ENCODE data around the gene TMEM184C.
A peak's percentile ranks its signal among the peaks of the same experiment; 100 is the strongest.

The TMEM184C gene

GRCh38 chr4:147617173-147617840, at the start of gene TMEM184C:
Gene TMEM184C (plus strand): TSS chr4:147617397. CDS start chr4:147617957, 560 bp downstream.
- peak within 1 kb of the TSS; percentile 90 for H3K27ac ChIP-seq
- no peaks in the 10 kb centered on the region for H3K9me3 ChIP-seq
- peaks cover 4% of the 10 kb centered on the region for H3K36me3 ChIP-seq
- peaks cover 35% of the 10 kb centered on the region for H3K27me3 ChIP-seq
- peak; percentile 50 for TF ChIP-seq CTCF (IDR thresholded peaks at IDR 0.05)
- peaks cover 17 to 18% of the 10 kb centered on the region in 2 experiments for H3K4me1 ChIP-seq (ENCODE audit: control insufficient read depth in 1 of 2, insufficient read depth in 1 of 2, low read depth in 1 of 2, low read length in 1 of 2)
- peak within 1 kb of the TSS; percentile 84 to 91 for H3K4me3 ChIP-seq (ENCODE audit: low read depth in 1 of 2, low read length in 1 of 2)

GRCh38 chr4:147570616-147571015, 46.6 kb upstream of the TMEM184C start:
- no peak for TF ChIP-seq CTCF (IDR thresholded peaks at IDR 0.05)
- H3K9me3 ChIP-seq = no peaks in the 10 kb centered on the region
- no peak overlapping the region for H3K27ac ChIP-seq
- no peaks in the 10 kb centered on the region for H3K4me1 ChIP-seq (ENCODE audit: control insufficient read depth in 1 of 2, insufficient read depth in 1 of 2, low read depth in 1 of 2, low read length in 1 of 2)
- H3K27me3 ChIP-seq = no peaks in the 10 kb centered on the region
- no peak overlapping the region for H3K4me3 ChIP-seq (ENCODE audit: low read depth in 1 of 2, low read length in 1 of 2)
- H3K36me3 ChIP-seq = no peaks in the 10 kb centered on the region

GRCh38 chr4:147571036-147571770, 46.0 kb upstream of the TMEM184C start:
- H3K9me3 ChIP-seq = no peaks in the 10 kb centered on the region
- no peaks in the 10 kb centered on the region for H3K27me3 ChIP-seq
- no peak for TF ChIP-seq CTCF (IDR thresholded peaks at IDR 0.05)
- no peaks in the 10 kb centered on the region for H3K36me3 ChIP-seq
- no peak overlapping the region for H3K27ac ChIP-seq
- H3K4me1 ChIP-seq (ENCODE audit: control insufficient read depth in 1 of 2, insufficient read depth in 1 of 2, low read depth in 1 of 2, low read length in 1 of 2) = no peaks in the 10 kb centered on the region
- H3K4me3 ChIP-seq (ENCODE audit: low read depth in 1 of 2, low read length in 1 of 2) = no peak overlapping the region

- no peak overlapping the region for H3K4me3 ChIP-seq (ENCODE audit: low read depth in 1 of 2, low read length in 1 of 2)
- TF ChIP-seq CTCF (IDR thresholded peaks at IDR 0.05) = no peak
- H3K4me1 ChIP-seq (ENCODE audit: control insufficient read depth in 1 of 2, insufficient read depth in 1 of 2, low read depth in 1 of 2, low read length in 1 of 2) = no peaks in the 10 kb centered on the region
- no peaks in the 10 kb centered on the region for H3K27me3 ChIP-seq
- no peaks in the 10 kb centered on the region for H3K36me3 ChIP-seq
- H3K9me3 ChIP-seq = no peaks in the 10 kb centered on the region
- no peak overlapping the region for H3K27ac ChIP-seq
Measured at GRCh38 chr4:147576084-147576483, 41.1 kb upstream of the TMEM184C start.

GRCh38 chr4:147578051-147578476, 39.1 kb upstream of the TMEM184C start:
- Histone ChIP-seq H3K27me3 (no peaks in the 10 kb centered on the region), H3K9me3 (no peaks in the 10 kb centered on the region), H3K4me3 (ENCODE audit: low read depth in 1 of 2, low read length in 1 of 2) (no peak overlapping the region), H3K36me3 (no peaks in the 10 kb centered on the region), H3K4me1 (ENCODE audit: control insufficient read depth in 1 of 2, insufficient read depth in 1 of 2, low read depth in 1 of 2, low read length in 1 of 2) (no peaks in the 10 kb centered on the region), H3K27ac (no peak overlapping the region)
- no peak for TF ChIP-seq CTCF (IDR thresholded peaks at IDR 0.05)

Measured in neutrophil (primary cell).